GM23248 (cell line): ENCODE results near the gene SLC25A33. TPM values are rescaled to one million over a fixed set of nuclear protein-coding genes. Genes with fewer than 3 reads are reported as not detected.
A peak's percentile ranks its signal among the peaks of the same experiment; 100 is the strongest.

Experiments used
- DNase-seq: peaks from one replicate; pipeline ENCODE4 v3.0.0-alpha.2; 2015
- H2AFZ ChIP-seq: fragments of 200-600 bp; sonication (generic); 2 replicates; pipeline ENCODE4 v1.6.1; 2016; ENCODE audit warnings: antibody characterized with exemption
- H3F3A ChIP-seq: fragments of 200-600 bp; sonication (generic); 2 replicates; pipeline ENCODE4 v1.6.1; 2016; ENCODE audit warnings: mild to moderate bottlenecking, antibody characterized with exemption, mixed run types; ENCODE audit not compliant: insufficient read depth
- H3K27ac ChIP-seq: fragments of 200-600 bp; sonication (generic); 2 replicates; pipeline ENCODE4 v1.5.1; 2016; ENCODE audit warnings: mild to moderate bottlenecking
- H3K27me3 ChIP-seq: fragments of 200-600 bp; sonication (generic); replicated peaks from 2 replicates; pipeline ENCODE4 v1.6.1; 2016; ENCODE audit warnings: mild to moderate bottlenecking; ENCODE audit not compliant: insufficient read depth
- H3K36me3 ChIP-seq: fragments of 200-600 bp; sonication (generic); 2 replicates; pipeline ENCODE4 v1.6.1; 2016; ENCODE audit warnings: low read depth, mild to moderate bottlenecking
- H3K4me1 ChIP-seq: fragments of 200-600 bp; sonication (generic); 2 replicates; pipeline ENCODE4 v1.6.1; 2016; ENCODE audit warnings: mild to moderate bottlenecking; ENCODE audit not compliant: insufficient read depth
- H3K4me2 ChIP-seq: fragments of 200-600 bp; sonication (generic); one replicate; pipeline ENCODE4 v1.6.1; 2016; ENCODE audit warnings: mild to moderate bottlenecking; ENCODE audit not compliant: unreplicated experiment
- H3K4me3 ChIP-seq: fragments of 200-600 bp; sonication (generic); 2 replicates; pipeline ENCODE4 v1.5.1; 2016; ENCODE audit warnings: mild to moderate bottlenecking
- H3K79me2 ChIP-seq: fragments of 200-600 bp; sonication (generic); 2 replicates; pipeline ENCODE4 v1.6.1; 2016; ENCODE audit warnings: mild to moderate bottlenecking; ENCODE audit not compliant: insufficient read depth
- H3K9ac ChIP-seq: fragments of 200-600 bp; sonication (generic); 2 replicates; pipeline ENCODE4 v1.6.1; 2016; ENCODE audit warnings: mild to moderate bottlenecking
- H3K9me2 ChIP-seq: fragments of 200-600 bp; sonication (generic); 2 replicates; pipeline ENCODE4 v1.6.1; 2016; ENCODE audit warnings: mixed run types, mild to moderate bottlenecking, moderate library complexity; ENCODE audit not compliant: insufficient read depth
- H3K9me3 ChIP-seq: fragments of 200-600 bp; sonication (generic); one replicate; pipeline ENCODE4 v1.6.1; 2017; ENCODE audit warnings: low read depth
- H4K20me1 ChIP-seq: fragments of 200-600 bp; sonication (generic); 2 replicates; pipeline ENCODE4 v1.6.0; 2016; ENCODE audit not compliant: insufficient read depth
- EZH2 ChIP-seq: fragments of 200-600 bp; sonication (generic); IDR thresholded peaks from 2 replicates; pipeline ENCODE4 v1.6.1; 2018; ENCODE audit warnings: antibody characterized with exemption, mild to moderate bottlenecking; ENCODE audit not compliant: insufficient read depth, poor library complexity, severe bottlenecking
- EZH2phosphoT487 ChIP-seq: fragments of 200-600 bp; sonication (generic); IDR thresholded peaks from 2 replicates; pipeline ENCODE4 v1.6.1; 2018; ENCODE audit warnings: antibody characterized with exemption, moderate library complexity, mild to moderate bottlenecking, low read depth; ENCODE audit not compliant: insufficient read depth
- WGBS, 2 experiments: methylation state at CpG; one replicate each; pipeline ENCODE4 v1.1.6; 2015 to 2017; ENCODE audit warnings: low lambda C conversion rate in 2 of 2, low coverage in 1 of 2; ENCODE audit errors: missing lambda C conversion rate in 2 of 2; 5-methylcytosine and 5-hydroxymethylcytosine counted together
- in situ Hi-C: fragments of 300-500 bp; cut with MboI; formaldehyde crosslinking; loops from 2 replicates; pipeline ENCODE4 v1.15.0; 2020
- polyA plus RNA-seq: library from polyadenylated mRNA; unstranded; fragments of >200 nt; fragmentation: Nextera tagmentation; extraction: Ambion mirVana; gene quantifications from 2 replicates; pipeline ENCODE4 v1.2.1, GENCODE V29; 2016
- total RNA-seq: library from RNA; depleted of rRNA; stranded (reverse); fragments of >200 nt; shearing (Covaris generic); gene quantifications from 2 replicates; pipeline ENCODE4 v1.2.3, GENCODE V29; 2014

Gene SLC25A33
- total and polyA plus RNA-seq, 2 experiments from 2014 or later = 4.2 to 5.8 TPM

DNA sequence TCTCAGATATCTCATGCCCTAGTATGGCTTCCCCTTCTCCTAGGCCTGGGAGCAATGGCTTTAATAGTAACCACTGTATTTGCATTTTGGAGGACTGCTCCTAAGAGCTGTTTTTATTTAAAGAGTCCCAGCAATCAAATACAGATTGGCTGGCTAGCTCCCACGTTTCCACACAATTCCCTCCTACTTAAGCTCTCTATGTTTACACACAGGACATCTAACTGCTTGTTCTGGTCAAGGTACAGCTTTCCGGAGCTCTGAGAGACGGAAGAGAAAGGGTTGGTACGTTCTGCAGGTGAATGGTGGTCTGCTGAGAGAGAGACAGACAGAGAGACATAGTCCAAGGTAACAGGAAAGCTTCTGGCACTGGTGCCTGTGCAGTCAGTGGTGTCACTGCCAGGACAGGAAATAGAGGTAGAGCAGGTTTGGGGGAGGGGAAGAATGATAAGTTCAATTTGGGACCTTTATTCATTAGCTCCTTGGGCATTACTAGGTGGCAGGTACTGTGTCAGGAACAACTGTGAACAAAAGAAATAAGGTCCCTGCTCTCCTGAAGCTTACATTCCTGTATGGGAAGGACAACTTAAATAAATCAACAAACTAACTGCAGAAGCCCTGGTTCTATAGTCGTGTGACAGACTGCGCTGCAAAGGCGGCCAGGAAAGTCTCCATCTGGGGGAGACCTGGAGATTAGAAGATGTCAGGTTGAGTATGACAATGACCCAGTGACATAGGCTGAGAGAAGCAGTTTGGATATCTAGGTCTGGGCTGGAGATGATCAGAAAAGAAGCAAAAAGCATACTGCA, 1.2 kb upstream of the SLC25A33 start:
- Histone ChIP-seq H3K79me2 (peaks cover 31% of the 10 kb centered on the region), H3K9me3 (no peaks in the 10 kb centered on the region), H4K20me1 (no peaks in the 10 kb centered on the region), H3K9me2 (no peaks in the 10 kb centered on the region), H3K4me3 (no peak overlapping the region), H3F3A (no peaks in the 10 kb centered on the region), H2AFZ (peak overlapping the region; percentile 81; the same call in 1 of the 2 replicates), H3K27me3 (no peaks in the 10 kb centered on the region), H3K9ac (no peak overlapping the region), H3K27ac (no peak overlapping the region), H3K4me1 (no peaks in the 10 kb centered on the region), H3K4me2 (no peak overlapping the region), H3K36me3 (no peaks in the 10 kb centered on the region)
- WGBS, 2 experiments = 77 to 79% methylated on average over 7 of the region's 7 CpGs
- TF ChIP-seq EZH2 (no peak), EZH2phosphoT487 (no peak)
- in situ Hi-C loops = no loop called here
- no peak for DNase-seq

DNA sequence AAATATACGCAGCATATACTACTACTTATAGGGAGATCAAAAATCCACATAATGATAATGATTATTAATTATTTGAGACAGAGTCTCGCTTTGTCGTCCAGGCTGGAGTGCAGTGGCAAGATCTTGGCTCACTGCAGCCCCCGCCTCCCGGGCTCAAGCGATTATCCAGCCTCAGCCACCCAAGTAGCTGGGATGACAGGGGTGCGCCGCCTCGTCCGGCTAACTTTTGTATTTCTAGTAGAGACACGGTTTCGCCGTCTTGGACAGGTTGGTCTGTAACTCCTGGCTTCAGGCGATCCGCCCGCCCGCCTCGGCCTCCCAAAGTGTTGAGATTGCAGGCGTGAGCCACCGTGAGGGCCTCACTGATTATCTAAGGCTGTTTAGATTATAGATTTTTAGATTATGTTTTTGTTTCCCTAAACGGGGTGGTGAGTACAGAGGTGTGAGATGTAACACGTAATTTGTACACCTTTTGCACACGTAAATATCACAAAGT, 548 bp upstream of the SLC25A33 start:
- no peaks in the 10 kb centered on the region for H3K9me2 ChIP-seq
- no peaks in the 10 kb centered on the region for H3K9me3 ChIP-seq
- H3K4me3 ChIP-seq = peak overlapping the region; percentile 33
- H3K79me2 ChIP-seq = peaks cover 38% of the 10 kb centered on the region
- peak overlapping the region; percentile 71 for H3K27ac ChIP-seq
- no peaks in the 10 kb centered on the region for H3F3A ChIP-seq
- WGBS, 2 experiments = 85 to 87% methylated on average over 23 of the region's 23 CpGs
- in situ Hi-C loops = no loop called here
- peak overlapping the region; percentile 81 for H2AFZ ChIP-seq
- TF ChIP-seq EZH2phosphoT487 (no peak), EZH2 (no peak)
- H4K20me1 ChIP-seq = no peaks in the 10 kb centered on the region
- no peaks in the 10 kb centered on the region for H3K36me3 ChIP-seq
- H3K4me2 ChIP-seq = peak overlapping the region; percentile 50
- H3K27me3 ChIP-seq = no peaks in the 10 kb centered on the region
- no peak for DNase-seq
- H3K9ac ChIP-seq = peak overlapping the region; percentile 67
- no peaks in the 10 kb centered on the region for H3K4me1 ChIP-seq

DNA sequence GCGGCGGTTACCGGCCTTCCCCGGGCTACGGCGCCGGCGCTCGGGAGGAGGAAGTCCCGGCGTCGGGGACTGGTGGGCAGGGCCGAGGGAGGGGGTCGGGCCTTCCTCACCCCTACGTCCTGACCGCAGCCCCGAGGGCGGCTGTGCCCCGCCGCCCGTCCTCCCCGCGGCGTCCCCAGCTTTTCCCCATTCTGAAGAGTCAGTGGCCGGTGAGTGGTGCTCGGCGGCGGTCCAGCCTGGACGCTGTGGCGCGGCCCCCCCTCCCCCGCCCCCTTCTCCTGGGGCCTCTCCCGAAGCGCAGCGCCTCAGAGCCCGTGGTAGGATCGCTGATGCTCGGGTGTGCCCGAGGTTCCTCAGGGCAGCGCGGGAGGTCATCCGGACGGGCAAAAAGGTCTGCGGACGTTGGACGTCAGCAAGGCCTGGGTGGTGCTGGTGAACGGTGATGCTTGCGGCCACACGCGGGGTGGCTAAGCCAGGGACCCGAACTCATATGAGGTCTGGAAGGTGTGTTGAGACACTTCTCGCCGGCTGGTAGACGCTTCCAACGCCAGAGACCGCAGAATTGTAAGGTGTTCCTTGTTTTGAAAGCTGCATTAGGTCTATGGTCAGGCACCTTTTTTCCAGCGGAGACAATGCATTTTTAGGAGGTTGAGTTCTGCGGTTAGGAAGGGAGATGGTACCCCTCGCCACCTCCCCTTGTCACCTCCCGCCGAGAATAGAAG, 725 bp downstream of the SLC25A33 start:
- 24 to 28% methylated on average over 30 to 35 of the region's 61 CpGs for WGBS, 2 experiments
- no peaks in the 10 kb centered on the region for H4K20me1 ChIP-seq
- no peaks in the 10 kb centered on the region for H3F3A ChIP-seq
- peak overlapping the region; percentile 89 for H3K9ac ChIP-seq
- H2AFZ ChIP-seq = peak overlapping the region; percentile 70
- TF ChIP-seq EZH2phosphoT487 (no peak), EZH2 (no peak)
- peak; percentile 84 for DNase-seq
- peak overlapping the region; percentile 76 for H3K4me3 ChIP-seq
- H3K79me2 ChIP-seq = peaks cover 51% of the 10 kb centered on the region
- peak overlapping the region; percentile 78 for H3K27ac ChIP-seq
- H3K27me3 ChIP-seq = no peaks in the 10 kb centered on the region
- H3K4me1 ChIP-seq = no peaks in the 10 kb centered on the region
- in situ Hi-C loops = no loop called here
- H3K36me3 ChIP-seq = no peaks in the 10 kb centered on the region
- peak overlapping the region; percentile 70 for H3K4me2 ChIP-seq
- H3K9me3 ChIP-seq = no peaks in the 10 kb centered on the region
- H3K9me2 ChIP-seq = no peaks in the 10 kb centered on the region

DNA sequence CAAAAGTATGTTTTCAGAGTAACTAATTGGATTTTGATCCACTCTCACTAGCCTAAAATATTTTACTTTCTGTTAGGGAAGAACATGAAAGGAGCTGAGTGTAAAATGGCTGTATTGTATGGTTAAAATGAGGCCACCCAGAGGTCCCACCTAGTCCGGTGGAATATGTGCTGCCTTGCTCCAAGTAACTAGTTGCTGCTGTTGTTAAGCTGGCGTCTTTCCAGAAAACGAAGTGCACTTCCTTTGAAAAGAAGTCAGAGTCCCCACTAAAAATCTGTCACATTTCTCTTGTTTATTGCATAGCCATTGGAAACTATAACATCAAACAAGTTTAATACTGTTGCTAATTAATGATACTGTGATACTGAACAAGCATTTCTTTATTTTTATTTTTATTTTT, 3.2 kb downstream of the SLC25A33 start:
- TF ChIP-seq EZH2phosphoT487 = no peak
- TF ChIP-seq EZH2 = no peak
- DNase-seq = peak; percentile 46
- H3K9me3 ChIP-seq = no peaks in the 10 kb centered on the region
- H4K20me1 ChIP-seq = no peaks in the 10 kb centered on the region
- H3K27ac ChIP-seq = no peak overlapping the region
- H3K4me3 ChIP-seq = no peak overlapping the region
- WGBS, 2 experiments = 15 to 20% methylated on average over 3 of the region's 3 CpGs
- no peaks in the 10 kb centered on the region for H3K27me3 ChIP-seq
- no peaks in the 10 kb centered on the region for H3K4me1 ChIP-seq
- no peaks in the 10 kb centered on the region for H3K36me3 ChIP-seq
- H3F3A ChIP-seq = no peaks in the 10 kb centered on the region
- H3K9me2 ChIP-seq = no peaks in the 10 kb centered on the region
- H3K79me2 ChIP-seq = peaks cover 75% of the 10 kb centered on the region
- no peak overlapping the region for H3K9ac ChIP-seq
- no peak overlapping the region for H2AFZ ChIP-seq
- in situ Hi-C loops = no loop called here
- no peak overlapping the region for H3K4me2 ChIP-seq
